CMK (cell line): Measurements from ENCODE around the gene PTPN2.
"Not testable (repeated sequence)": the region's sequence is repeated elsewhere in the genome, so short reads cannot be mapped to it uniquely, and the experiment has no call there.

Source experiments
- DNase-seq: peaks from one replicate; pipeline ENCODE4 v3.0.0-alpha.2; 2010; ENCODE audit warnings: low read depth

The PTPN2 gene

DNA sequence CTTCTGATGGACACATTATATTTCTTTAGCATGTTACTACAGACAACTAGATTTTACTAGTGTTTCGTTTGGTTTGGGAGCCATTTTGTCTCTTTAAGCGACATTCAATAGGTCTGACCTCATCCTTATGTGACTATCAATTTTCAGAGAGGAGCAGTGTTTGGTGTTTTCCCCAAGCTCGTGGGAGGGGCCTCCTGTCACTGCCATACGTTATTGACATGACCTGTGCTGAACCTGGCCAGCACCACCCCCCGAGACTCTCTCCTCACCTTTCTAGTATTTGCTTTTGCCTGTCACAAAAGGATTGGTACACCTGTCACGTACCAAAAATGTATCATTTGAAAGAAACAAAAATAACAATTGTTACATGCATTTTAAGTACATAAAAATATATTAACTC is 111.9 kb downstream of the PTPN2 start:
- DNase-seq, result no peak

DNA sequence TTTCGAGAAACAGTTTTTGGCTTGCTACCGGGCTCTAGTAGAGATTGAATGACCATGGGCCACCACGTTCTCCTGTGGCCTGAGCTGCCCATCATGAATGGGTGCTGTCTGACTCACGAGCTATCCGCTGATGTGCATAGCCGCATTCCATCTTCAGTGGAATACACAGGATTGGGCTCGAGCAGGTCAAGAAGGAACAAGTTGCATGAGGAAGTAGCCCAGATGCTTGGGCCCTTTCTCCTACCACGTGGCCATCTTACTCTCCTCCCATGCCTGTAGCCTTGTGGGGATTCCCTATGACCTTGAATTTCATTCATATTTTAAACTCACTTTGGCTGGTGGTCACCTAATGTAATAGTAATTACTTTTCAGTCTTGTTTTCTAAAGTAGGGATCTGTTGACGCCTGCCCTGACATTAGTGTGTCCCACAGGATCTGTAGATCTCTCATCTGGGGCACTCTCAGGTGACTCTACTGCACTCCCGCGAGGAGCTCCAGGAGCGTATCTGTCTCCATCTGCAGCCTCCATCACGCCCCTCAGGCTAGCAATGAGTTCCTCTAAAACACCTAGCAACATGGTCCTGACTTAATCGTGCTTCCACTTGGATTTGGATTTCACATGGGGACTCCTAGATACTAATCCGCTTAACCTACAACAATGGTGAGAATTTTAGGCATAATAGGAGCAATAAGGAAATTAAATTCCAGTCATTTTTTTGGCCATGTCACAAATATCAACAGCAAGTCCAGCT is 113.4 kb downstream of the PTPN2 start:
- no peak for DNase-seq

DNA sequence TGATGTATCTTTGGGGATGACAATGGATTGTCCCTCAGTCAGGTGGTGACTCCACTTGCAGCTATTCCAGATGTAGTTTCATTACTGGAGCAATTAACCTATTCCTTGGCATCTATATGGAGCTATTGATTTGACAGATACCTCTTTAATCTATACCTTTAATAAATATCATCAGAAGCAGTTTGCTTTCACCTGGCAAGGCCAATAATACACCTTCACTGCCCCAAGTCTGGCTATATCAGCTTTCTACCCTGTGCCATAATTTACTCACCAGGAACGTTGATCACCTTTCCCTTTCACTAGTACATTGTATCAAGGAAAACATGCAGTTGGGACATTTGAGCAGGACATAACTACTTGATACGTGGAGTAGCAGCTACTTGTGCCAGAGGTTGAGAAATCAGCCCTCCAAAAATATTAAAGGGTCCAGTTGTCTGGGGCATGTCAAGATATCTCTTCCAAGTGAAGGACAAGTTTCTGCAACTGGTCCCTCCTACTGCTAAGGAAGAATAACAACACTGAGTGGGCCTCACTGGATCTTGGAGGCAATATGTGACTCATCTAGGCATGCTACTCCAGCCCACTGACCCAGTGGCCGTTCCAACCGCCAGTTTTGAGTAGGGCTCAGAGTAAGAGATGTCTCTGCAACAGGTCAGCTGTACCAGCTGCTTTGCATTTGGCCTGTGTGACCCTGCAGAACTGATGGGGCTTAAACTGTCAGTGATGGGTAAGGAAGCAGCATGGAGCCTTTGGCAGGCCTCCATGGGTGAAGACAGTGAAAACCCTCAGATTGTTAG is 114.2 kb downstream of the PTPN2 start:
- no peak for DNase-seq

DNA sequence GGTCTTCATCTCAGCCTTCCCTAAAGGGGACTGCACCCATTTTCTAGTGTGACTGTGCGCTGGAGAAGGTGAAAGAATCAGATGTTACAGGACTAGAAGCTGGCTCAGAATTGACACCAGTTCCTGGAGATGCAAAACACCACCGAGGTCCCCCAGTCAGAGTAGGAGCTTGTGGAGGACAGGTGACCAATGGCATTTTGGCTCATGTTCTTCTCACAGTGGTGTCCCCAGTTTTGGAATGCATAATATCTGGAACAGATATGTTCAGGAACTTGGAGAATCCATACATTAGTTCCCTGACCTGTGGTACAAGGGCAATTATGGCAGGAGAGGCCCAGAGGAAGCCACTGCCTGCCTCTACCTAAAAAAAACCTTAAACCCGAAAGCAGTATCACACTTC is 114.9 kb downstream of the PTPN2 start:
- no peak for DNase-seq

DNA sequence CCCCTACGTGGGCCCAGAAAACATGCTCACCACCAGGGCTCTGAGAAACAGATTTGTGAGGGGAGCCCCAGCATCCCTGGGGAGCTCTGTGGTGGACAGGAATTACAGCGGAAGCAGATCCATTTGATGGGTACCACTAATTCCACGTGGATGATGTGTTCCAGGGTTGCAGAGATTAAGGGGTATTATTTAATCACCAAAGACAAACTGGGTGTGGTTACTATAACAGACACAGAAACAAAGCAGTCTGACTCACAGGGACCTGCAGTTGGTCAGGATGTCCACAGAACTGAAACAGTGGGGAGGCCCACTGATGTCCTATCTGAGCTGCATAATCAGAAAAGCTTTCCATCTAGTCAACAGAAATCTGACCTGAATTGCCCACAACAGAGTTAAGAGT is 115.4 kb downstream of the PTPN2 start:
- DNase-seq, result no peak

DNA sequence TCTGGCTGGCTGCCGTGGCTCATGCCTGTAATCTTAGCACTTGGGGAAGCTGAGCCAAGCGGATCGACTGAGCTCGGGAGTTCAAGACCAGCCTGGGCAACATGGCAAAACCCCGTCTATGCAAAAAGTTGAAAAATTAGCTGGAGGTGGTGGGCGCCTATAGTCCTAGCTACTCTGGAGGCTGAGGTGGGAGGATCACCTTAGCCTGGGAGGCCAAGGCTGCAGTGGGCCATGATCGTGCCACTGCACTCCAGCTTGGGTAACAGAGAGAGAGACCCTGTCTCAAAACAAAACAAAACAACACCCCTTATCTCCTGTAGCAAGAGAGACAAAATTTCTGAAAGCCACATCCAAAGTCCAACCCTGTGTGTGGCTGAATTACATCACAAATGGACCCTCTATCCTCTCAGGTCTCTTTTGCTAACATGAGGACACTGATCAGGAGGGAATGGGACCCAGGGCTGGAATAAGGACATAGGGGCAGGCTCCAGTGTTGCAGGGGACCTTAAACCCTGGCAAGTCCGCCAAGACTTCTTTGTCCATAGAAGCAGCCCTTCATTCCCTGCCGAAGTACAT is 116.4 kb downstream of the PTPN2 start:
- DNase-seq, result no peak

DNA sequence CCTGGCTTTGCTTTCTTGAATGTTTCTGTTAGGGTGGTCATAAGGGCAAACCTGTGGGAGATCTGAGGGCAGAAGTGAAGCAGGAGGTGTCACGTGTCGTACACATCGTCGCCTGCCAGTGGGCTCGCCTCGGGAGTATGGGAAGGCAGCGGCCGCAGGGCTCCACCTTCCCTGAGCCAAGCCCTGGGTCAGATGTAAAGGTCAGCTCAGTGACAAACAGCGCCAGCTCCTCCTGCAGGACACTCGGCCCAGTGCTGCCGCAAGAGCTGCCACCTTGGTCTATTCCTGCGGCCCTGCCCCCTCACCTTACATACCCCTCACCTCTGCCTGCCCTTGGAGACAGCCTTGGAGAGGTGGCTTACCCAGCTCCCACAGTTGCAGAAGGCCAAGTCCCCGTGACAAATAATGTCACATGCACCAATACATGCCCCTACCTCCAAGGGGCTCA is 117.0 kb downstream of the PTPN2 start:
- no peak for DNase-seq

DNA sequence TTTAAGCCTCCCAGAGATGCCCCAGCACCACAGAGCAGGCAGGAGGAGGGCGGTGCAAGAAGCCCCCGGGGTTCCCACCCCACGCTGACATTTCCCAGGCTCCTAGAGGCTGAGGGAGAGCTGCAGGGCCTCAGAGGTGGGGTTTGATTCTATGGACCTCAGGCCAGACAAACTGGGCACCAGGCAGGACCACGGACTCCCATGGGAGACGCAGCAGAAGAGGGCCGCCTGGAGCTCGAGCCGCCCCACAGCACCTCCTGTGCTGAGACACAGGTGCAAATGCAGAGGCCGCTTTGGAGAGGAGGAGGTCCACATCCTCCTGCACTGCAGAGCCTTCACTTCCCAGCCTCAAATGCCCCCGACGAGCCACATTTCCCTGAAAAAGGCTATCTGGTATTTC is 118.5 kb downstream of the PTPN2 start:
- no peak for DNase-seq

DNA sequence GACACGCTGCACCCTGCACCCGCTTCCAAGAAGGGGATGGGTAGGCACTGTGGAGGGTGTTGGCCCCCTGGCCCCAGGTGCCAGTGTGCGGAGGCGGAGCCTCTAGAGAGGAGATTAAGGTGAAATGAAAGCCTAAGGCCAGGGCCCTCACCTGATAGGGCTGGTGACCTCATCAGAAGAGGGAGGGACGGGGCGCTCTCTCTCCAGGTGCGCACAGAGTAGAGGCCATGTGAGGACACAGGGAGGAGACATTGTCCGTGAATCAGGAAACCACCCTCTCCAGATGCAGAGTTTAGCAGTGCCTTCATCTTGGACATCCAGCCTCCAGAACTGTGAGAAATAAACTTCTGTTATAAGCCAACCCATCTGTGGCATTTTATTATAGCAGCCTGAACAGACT is 118.9 kb downstream of the PTPN2 start:
- no peak for DNase-seq

DNA sequence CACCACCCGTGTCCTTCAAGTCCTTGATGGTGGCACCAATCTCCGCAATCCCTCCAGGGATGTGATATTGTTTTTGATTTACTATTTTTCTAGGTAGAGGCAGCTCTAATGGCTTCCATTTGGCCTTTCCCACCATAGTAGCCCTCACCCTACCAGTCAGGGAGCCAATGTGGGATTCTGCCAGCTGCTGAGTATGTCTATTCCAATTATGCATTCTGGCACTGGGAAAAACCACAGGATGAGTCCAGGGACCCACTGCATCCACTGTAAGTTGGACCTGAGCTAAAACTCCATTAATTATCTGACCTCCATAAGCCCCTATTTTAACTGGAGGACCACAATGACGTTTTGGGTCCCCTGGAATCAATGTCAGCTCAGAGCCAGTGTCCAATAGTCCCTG is 125.5 kb downstream of the PTPN2 start:
- DNase-seq, result not testable (repeated sequence)

DNA sequence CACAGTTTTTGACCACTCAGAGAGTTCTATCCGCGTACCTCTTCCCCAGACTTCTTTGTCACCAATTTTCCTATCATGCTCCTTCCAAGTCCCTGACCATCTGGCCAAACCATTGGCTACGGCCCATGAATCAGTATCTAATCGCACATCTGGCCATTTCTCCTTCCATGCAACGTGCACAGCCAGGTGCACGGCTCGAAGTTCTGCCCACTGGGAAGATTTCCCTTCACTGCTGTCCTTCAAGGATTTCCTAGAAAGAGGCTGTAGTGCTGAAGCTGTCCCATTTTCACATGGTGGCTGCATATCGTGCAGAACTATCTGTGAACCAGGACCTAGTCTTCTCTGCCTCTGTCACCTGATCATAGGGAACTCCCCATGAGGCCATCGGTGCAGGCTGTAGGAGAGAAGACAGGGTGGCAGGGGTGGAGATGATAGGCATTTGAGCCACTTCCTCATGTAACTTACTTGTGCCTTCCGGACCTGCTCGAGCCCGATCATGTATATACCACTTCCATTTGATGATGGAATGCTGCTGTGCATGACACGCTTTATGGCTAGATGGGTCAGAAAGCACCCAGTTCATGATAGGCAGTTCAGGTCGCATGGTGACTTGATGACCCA is 127.3 kb downstream of the PTPN2 start:
- not testable (repeated sequence) for DNase-seq

DNA sequence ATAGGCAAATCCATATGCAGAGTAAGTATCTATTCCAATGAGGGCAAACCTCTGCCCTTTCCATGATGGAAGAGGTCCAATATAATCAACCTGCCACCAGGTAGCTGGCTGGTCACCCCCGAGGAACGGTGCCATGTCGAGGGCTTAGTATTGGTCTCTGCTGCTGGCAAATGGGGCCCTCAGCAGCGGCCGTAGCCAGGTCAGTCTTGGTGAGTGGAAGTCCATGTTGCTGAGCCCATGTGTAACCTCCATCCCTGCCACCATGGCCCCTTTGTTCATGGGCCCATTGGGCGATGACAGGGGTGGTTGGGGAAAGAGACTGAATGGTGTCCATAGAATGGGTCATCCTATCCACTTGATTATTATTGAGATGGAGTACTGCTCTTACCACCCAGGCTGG is 128.4 kb downstream of the PTPN2 start:
- DNase-seq, result not testable (repeated sequence)

DNA sequence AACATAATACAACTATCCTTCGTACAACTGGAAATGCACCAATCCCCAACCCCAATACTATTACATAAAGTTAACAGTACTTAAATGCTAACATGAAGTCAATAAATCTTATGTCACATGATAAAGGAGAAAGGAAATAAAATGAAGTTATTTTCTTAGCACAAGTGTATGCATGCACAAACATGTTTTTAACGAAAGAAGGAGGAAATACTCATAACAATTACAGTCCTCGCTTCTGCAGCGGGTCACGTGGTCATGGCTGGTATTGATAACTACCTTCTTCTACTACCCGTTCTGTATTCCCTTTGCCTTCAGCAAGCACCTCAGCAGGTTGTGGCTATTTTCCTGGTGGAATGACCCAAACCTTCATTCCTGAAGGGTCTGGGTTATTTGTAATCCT is 129.5 kb downstream of the PTPN2 start:
- DNase-seq, result no peak

DNA sequence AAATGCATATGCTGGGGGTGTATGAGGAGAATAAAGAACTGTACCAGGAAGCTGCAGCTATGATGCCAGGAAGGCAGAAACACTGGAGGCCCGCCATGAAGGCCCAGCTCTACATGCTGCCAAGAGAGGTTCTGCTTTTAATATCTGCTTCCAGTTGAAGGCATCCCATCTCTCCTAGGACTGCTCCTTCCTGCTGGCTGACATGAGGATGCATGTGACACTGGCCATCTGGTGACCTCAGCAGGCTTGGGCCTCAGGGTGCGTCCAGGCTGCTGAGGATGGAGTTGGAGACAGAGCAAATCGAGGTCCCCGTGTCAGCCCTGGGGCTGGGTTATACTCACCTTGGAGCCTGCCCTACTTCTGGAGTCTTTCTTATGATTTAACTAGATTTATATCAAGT is 132.1 kb downstream of the PTPN2 start:
- DNase-seq, result no peak

DNA sequence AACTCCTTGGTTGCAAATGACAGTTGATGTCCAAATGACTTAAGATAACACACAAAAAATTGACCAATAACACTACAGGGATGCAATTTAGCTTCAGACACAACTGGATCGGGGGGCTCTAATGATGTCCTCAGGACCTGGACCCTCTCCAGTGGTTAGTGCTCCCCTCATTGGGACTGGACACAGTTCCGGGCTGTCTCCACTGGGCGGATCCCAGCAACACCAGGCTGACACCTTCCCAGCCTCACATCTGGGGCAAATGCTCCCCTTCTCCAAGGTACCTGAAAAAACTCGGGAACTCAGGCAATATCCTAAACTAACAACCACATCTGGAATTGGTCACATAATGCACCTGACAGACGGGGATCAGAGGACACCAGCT is 132.5 kb downstream of the PTPN2 start:
- DNase-seq, result no peak

DNA sequence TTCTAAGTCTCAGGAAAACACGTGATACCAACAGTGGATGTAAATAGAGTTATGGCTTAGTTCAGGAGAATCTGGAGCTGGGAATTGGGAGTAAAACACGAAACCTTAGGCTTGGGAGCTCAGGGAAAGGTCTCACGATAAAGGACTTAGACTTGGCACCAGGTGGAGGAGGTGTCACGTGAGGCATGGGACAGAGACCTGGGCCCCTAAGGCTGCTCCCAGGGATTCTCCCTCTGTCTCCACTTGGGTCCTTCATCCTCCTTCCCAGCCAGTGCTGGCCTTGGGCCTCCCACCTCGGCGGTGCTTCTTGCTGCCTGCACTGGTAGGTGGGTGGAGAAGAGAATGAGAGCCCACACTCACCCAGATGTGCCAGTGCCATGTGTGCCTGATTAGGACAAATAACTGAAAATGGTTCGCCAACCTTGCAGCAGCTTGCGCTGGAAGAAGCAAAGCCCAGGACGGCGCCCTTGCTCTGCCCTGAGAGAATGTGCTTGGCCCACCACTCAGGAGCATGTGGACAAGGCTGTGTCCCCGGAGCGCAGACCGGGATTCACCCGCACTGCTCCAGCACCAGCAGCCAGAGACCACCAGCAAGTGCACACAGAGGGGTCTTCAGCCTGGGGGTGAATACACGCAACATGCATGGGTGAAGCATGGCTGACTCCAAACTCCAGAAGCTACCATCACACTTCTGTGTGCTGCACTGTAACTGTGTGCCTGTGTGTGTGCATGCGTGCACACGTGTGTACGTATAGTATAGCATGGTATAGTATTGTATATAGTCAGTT is 133.1 kb downstream of the PTPN2 start:
- DNase-seq, result no peak

DNA sequence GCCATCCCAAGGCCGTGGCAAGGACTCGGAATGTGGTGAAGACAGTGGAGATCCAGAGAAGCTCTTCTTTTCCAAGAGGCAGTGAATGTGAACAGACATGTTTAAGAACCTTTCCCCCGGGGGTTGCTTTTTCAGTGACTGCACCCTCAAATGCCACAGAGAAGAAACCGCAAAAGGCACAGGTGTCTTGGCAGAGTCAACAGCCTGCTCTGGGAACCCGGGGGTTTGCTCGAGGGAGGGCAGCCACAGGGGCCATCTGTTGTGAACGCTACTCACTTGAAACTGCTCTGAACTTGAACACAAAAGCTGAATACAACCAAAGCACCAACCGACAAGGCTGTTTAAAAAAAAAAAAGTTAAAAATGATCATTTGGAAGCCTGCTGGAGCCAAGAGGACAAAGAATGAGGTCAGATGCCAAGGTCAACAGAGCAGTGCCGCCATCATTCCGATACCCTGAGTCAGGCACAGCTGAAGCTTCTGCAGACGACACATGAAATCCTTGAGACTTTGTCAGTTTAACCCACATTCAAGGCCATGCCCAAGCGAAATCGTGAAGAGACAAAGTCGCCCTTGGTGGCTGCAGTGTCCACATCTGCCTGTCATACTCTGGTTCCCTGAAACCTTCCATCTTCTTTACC is 133.8 kb downstream of the PTPN2 start:
- DNase-seq, result no peak

DNA sequence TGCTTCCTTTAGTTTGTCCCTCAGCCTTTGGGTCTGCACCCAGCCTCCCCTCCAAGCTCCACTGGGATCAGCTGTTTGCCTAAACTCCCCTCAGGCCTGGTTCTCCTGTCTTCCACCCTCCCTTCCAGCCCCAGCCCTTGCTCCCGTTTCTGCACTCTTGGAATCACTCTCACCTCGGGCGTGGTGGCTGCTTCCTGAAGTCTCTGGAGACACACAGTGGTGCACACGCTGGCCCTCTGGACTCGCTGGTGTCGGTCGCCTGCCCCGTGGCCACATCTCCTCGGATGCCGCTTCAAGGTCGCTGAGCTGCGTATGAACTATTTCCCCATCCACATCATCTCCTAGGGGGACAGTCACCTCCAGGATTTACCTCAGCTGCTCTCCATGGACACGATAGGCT is 134.9 kb downstream of the PTPN2 start:
- no peak for DNase-seq

DNA sequence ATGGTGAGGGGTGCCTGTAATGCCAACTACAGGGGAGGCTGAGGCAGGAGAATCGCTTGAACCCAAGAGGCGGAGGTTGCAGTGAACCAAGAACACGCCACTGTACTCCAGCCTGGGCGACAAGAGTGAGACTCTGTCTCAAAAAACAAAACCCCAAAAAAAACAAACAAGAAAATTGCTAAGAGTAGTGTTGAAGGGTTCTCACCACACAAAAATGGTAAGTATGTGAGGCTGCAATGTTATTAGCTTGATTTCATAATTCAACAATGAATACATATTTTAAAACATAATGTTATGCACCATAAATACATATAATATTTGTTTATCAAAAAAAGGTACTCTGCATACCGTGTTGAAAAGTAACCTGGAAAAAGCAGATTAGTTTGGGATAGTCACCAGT is 135.4 kb downstream of the PTPN2 start:
- no peak for DNase-seq

DNA sequence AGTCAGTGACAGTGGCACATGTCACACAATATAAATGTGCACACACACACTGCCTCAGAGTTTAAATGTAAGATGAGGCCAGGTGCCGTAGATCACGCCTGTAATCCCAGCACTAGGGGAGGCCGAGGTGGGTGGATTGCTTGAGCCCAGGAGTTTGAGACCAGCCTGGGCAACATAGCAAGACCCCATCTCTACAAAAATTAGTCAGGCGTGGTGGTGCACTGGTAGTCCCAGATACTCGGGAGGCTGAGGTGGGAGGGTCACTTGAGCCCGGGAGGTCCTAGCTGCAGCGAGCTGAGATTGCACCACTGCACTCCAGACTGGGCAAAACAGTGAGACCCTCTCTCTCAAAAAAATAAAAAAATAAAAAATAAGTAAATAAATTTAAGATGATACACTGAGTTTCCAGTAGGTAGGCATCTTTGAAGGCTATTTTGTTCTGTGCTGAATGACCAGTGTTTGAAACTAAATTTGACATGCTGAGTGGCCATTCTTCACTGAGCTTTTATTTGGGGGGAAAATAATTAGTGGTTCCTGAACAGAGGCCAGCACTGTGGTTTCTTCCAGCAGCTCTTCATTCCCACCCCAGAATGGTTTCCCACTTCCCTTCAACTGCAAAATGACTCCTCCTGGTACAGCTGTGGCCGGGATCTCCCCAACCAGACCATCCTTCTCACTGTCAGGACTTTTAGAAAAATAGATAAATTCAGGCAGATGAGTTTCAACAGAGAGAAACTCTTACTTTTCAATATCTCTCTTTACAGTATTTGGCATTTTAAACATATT is 136.3 kb downstream of the PTPN2 start:
- no peak for DNase-seq
